ENCODE results near the gene RAPGEFL1.
"Not testable (repeated sequence)": the region's sequence is repeated elsewhere in the genome, so short reads cannot be mapped to it uniquely, and the experiment has no call there.

RAPGEFL1 gene

DNA sequence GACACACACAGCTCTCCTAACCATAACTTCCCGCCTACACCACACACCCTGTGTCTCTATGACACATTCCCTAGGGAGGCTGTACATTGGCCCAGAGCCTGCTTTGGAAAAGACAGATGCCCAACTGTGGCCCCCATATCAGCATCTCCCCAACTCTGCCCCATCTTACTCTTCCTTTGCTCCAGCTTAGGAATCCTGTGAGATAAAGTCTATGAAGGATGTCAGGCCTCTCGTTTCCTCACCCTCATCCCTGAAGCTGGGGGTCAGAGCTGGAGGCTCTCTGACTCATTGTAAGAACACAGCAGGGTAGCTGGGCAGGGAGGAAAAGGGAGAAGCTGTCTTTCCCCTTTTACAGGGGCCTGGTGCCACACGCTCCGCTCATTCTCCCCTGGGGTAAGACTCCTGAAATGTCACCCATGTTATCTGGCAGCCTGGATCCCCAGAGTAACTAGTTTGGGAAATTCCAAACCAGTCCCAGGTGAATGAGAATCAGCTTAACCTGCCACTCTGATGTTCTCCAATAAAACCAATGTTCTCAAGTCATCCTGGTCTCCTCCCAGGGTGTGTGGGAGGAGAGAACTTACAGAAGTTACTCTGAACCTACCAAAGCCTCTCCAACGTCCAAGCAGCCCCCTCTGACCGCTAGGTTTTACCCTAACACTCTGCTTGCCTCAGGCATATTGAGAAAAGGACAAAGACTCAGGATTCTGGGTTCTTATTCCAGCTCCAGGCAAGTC lies 2.8 kb downstream of the RAPGEFL1 start:
- Mint-ChIP-seq H3K4me1 (peaks cover 7% of the 10 kb centered on the region), H3K36me3 (peaks cover 6% of the 10 kb centered on the region), H3K9me3 (no peaks in the 10 kb centered on the region), H3K27me3 (no peaks in the 10 kb centered on the region), H3K4me3 (no peak overlapping the region), H3K27ac (no peak overlapping the region)
- DNase-seq (ENCODE audit: low spot score in 2 of 2) (no peak), ATAC-seq (ENCODE audit: low read depth) (no peak)

DNA sequence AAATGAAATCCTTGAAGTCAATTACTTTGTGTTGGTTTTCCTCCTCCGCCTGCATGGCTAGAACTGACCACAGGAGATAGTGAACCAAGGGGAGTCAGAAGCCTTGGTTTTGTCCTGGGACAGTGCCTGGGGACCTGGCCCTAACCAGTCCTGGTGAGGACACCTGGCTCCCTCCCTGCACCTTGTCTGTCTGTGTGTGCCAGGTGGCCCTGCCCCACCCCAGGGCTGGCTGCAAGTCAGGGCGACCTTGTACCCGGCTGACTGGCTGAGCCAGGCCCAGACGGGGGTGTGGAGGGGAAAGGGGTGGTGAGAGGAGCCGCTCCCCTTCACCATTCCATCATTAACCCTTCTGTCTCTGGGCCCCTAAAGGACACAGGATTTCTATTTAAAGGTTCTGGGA lies 3.4 kb downstream of the RAPGEFL1 start:
- Mint-ChIP-seq H3K4me3 (no peak overlapping the region), H3K27me3 (no peaks in the 10 kb centered on the region), H3K9me3 (no peaks in the 10 kb centered on the region), H3K36me3 (peaks cover 6% of the 10 kb centered on the region), H3K4me1 (peaks cover 7% of the 10 kb centered on the region), H3K27ac (no peak overlapping the region)
- no peak for DNase-seq (ENCODE audit: low spot score in 2 of 2)
- ATAC-seq (ENCODE audit: low read depth) = no peak

DNA sequence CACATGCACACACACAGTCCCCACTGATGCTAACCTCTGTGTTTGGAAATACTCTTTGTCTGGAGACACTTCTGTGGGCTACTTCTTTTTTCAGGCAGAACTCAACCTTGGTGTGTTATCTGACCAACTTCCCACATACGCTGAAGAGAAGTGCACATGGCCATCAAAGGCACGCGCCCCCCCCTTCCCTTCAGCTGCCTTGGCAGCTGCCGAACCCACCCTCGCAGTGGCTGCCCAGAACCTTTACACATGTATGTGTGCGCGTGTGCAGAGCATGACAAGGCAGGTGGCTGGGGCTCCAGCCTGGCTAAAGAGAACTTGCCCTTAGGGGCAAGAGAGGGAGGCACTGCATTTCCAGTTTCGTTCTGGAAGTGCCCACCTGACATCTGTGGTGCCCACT lies 3.9 kb downstream of the RAPGEFL1 start:
- Mint-ChIP-seq H3K27ac (no peak overlapping the region), H3K4me1 (peaks cover 7% of the 10 kb centered on the region), H3K4me3 (no peak overlapping the region), H3K36me3 (peaks cover 2% of the 10 kb centered on the region), H3K27me3 (no peaks in the 10 kb centered on the region), H3K9me3 (no peaks in the 10 kb centered on the region)
- ATAC-seq (ENCODE audit: low read depth) (no peak), DNase-seq (ENCODE audit: low spot score in 2 of 2) (no peak)

DNA sequence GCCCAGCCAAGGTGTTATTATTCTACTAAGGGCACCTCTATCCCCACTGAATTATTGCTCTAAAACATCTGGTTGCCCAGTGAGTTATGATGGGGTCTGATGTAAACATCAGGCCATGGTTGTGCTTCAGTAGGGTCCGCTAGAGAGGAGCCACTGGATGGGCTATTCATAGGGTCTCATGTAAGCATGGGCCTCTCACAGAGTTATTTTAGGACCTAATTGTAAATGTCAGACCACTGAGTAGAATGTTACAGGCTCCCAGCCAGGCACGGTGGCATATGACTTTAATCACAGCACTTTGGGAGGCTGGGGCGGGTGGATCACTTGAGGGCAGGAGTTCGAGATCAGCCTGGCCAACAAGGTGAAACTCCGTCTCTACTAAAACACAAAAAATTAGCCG lies 5.3 kb downstream of the RAPGEFL1 start:
- Mint-ChIP-seq H3K4me1 (no peaks in the 10 kb centered on the region), H3K9me3 (no peaks in the 10 kb centered on the region), H3K27me3 (no peaks in the 10 kb centered on the region), H3K4me3 (no peak overlapping the region), H3K36me3 (no peaks in the 10 kb centered on the region), H3K27ac (no peak overlapping the region)
- DNase-seq (ENCODE audit: low spot score in 2 of 2) = no peak
- ATAC-seq (ENCODE audit: low read depth) = no peak

DNA sequence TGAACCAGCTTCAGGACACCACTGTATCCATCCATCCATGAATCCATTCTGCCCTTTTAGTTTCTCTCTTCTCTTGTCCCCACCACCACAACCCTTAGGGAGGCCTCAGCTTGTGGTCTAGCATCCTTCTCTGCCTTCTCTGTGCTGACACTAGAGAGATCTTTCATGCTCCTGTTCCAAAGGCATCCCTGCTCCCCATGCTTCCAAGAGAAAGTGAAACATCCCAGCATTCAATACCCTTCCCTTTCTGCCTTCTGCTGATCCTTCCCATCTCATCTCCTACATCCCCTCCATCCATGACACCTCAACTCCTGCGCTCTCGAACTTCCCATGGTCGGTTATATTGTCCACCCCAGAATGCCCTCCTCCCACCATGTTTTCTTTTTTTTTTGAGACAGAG lies 10.0 kb downstream of the RAPGEFL1 start:
- Mint-ChIP-seq H3K9me3 (no peaks in the 10 kb centered on the region), H3K36me3 (peaks cover 1% of the 10 kb centered on the region), H3K4me3 (no peak overlapping the region), H3K4me1 (peaks cover 7% of the 10 kb centered on the region), H3K27me3 (no peaks in the 10 kb centered on the region), H3K27ac (no peak overlapping the region)
- no peak for ATAC-seq (ENCODE audit: low read depth)
- DNase-seq (ENCODE audit: low spot score in 2 of 2) = no peak

DNA sequence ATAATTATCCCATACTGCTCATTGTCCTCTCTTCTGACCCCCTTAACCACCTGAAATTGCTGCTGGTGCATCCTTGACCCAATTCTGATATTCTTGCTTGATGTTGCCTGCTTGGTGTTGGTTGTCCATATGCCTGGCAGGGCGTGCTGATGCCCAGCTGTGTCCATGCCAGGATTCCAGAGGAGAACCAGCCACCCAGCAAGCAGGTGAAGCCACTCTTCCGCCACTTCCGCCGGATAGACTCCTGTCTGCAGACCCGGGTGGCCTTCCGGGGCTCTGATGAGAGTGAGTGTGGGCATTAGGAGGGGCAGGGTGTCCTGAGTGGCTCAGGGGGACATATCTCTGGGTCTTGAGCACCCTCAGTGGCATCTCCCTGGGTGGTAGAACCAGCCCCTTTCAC lies 11.4 kb downstream of the RAPGEFL1 start:
- no peak for ATAC-seq (ENCODE audit: low read depth)
- Mint-ChIP-seq H3K27ac (no peak overlapping the region), H3K4me1 (peaks cover 7% of the 10 kb centered on the region), H3K27me3 (no peaks in the 10 kb centered on the region), H3K9me3 (no peaks in the 10 kb centered on the region), H3K4me3 (no peak overlapping the region), H3K36me3 (peaks cover 1% of the 10 kb centered on the region)
- no peak for DNase-seq (ENCODE audit: low spot score in 2 of 2)

DNA sequence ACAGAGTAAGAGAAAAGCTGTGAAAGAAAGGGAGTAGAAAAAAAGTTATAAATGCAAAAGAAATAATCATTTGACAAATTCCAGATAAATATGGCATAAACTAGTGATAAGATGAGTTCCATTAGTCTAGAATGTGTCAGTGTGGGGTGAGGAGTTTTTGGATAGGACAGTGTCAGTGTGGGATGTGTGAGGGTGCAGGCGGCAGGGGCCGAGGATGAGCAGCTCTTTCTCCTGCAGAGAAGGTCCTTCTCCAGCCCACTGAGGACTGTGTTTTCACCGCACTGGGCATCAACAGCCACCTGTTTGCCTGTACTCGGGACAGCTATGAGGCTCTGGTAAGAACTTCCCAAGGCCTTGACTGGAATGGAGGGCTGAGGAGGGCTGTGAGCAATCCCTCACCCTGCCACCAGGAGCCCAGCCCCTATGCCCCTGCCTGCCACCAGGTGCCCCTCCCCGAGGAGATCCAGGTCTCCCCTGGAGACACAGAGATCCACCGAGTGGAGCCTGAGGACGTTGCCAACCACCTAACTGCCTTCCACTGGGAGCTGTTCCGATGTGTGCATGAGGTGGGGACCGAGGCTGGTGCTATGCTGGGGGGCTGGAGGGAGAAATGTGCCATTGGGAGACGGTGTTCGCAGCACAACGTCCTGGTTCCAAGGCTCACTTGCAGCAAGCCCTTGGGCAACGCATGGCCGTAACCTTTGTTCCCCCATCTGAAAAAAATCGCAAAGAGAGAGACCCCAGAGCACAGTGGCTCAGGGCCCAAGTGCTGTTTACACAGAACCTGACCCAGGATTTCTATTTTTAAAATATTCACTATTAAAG lies 13.1 kb downstream of the RAPGEFL1 start:
- no peaks in the 10 kb centered on the region for H3K9me3 Mint-ChIP-seq
- H3K36me3 Mint-ChIP-seq = peaks cover 1% of the 10 kb centered on the region
- DNase-seq (ENCODE audit: low spot score in 2 of 2) = no peak
- peak; percentile 59 for ATAC-seq (ENCODE audit: low read depth)
- H3K4me1 Mint-ChIP-seq = peaks cover 7% of the 10 kb centered on the region
- H3K4me3 Mint-ChIP-seq = peak overlapping the region; percentile 73
- H3K27me3 Mint-ChIP-seq = peaks cover 2% of the 10 kb centered on the region
- no peak overlapping the region for H3K27ac Mint-ChIP-seq

DNA sequence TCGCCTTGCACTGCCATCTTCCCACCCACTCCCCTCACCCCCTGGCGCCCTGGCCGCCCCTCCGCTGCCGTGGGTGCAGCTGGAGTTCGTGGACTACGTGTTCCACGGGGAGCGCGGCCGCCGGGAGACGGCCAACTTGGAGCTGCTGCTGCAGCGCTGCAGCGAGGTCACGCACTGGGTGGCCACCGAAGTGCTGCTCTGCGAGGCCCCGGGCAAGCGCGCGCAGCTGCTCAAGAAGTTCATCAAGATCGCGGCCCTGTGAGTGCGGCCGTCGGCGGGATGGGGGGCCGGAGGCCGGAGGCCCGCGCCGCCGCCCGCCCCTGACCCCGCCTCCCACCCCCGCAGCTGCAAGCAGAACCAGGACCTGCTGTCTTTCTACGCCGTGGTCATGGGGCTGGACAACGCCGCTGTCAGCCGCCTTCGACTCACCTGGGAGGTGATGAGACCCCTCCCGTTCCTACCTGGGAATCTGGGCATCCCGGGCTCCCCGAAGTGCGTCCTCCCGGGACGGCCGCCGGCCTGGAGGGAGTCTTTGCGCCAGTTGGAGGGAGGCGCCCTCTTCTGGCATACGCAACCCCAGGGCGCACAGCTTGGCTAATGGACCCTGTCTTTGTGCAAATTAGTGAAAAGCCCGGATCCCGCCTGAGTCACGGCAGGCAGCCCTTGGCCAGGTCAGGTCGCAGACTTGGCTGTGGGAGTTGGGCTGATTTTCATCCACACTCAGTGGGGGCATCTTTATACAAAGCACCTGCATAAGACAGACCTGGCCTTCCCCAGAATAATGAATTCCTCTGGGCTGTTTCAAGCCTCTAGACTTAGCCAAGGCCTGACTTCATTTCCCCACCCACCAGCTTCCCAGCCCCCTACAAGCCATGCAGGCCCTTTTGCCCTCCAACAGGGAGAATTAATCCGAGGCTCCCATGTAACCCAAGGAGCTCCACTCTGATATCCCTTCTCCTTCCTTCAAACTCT lies 14.3 kb downstream of the RAPGEFL1 start:
- Mint-ChIP-seq H3K27me3 (peaks cover 2% of the 10 kb centered on the region), H3K36me3 (peaks cover 1% of the 10 kb centered on the region), H3K9me3 (no peaks in the 10 kb centered on the region), H3K4me3 (peak overlapping the region; percentile 96), H3K27ac (peak overlapping the region; percentile 48), H3K4me1 (peaks cover 7% of the 10 kb centered on the region)
- peak; percentile 68 to 75 for DNase-seq (ENCODE audit: low spot score in 2 of 2)
- ATAC-seq (ENCODE audit: low read depth) = peak; percentile 92

DNA sequence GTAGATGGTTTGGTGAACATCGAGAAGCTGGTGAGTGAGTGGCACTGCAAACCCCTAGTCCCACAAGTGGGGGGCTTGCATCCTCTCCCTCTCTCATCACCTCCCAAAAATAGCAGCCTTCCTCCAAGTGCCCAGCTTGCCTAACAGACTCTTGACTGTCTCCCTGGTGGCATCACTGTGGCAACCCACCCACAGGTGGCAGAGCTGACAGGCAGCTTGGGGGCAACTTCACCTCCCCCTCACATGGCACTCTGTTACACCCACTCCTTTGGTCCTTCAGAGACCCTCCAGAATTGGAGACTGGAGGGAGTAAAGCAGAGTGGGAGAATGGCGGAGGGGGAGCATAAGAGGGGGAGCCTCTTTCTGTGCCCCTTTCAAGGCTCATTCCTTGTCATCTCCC lies 15.7 kb downstream of the RAPGEFL1 start:
- ATAC-seq (ENCODE audit: low read depth) = no peak
- DNase-seq (ENCODE audit: low spot score in 2 of 2) = no peak
- Mint-ChIP-seq H3K27me3 (peaks cover 4% of the 10 kb centered on the region), H3K27ac (no peak overlapping the region), H3K4me1 (peaks cover 7% of the 10 kb centered on the region), H3K36me3 (peaks cover 1% of the 10 kb centered on the region), H3K4me3 (peak overlapping the region; percentile 30), H3K9me3 (no peaks in the 10 kb centered on the region)

DNA sequence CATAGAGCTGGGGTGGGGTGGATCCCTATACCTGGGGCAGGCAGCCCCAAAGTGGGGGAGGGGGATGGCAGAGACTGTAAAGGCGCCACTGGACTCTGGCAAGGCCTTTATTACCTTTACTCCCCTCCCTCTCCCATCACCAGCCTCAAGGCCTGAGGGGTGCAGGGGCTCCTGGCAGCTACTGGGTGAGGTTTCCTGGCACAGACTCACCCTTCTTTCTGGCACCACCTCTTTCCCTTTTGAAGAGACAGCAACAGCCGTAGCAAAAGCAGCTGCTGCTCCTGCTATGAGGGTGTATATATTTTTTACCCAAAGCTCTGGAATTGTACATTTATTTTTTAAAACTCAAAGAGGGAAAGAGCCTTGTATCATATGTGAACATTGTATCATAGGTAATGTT lies 17.6 kb downstream of the RAPGEFL1 start:
- Mint-ChIP-seq H3K36me3 (no peaks in the 10 kb centered on the region), H3K4me3 (no peak overlapping the region), H3K27ac (no peak overlapping the region), H3K9me3 (no peaks in the 10 kb centered on the region), H3K27me3 (peaks cover 6% of the 10 kb centered on the region), H3K4me1 (peaks cover 7% of the 10 kb centered on the region)
- DNase-seq (ENCODE audit: low spot score in 2 of 2) (no peak), ATAC-seq (ENCODE audit: low read depth) (no peak)

DNA sequence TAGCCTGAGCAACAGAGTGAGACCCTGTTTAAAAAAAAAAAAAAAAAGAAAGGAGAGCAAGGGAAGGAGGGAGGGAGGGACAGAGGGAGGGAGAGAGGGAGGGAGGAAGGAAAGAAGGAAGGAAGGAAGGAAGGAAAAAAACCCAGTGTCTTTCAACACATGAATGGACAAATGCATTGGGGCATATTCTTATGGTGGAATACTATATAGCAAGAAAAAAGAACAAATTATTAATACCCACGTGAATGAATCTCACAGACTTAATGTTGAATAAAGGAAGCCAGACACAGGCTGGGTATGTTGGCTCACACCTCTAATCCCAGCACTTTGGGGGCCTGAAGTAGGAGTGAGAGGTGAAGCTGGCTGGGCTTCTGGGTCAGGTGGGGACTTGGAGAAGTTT lies 20.3 kb downstream of the RAPGEFL1 start:
- Mint-ChIP-seq H3K9me3 (no peaks in the 10 kb centered on the region), H3K27ac (no peak overlapping the region), H3K4me1 (peaks cover 2% of the 10 kb centered on the region), H3K36me3 (no peaks in the 10 kb centered on the region), H3K27me3 (peaks cover 6% of the 10 kb centered on the region), H3K4me3 (no peak overlapping the region)
- ATAC-seq (ENCODE audit: low read depth) (no peak), DNase-seq (ENCODE audit: low spot score in 2 of 2) (no peak)

DNA sequence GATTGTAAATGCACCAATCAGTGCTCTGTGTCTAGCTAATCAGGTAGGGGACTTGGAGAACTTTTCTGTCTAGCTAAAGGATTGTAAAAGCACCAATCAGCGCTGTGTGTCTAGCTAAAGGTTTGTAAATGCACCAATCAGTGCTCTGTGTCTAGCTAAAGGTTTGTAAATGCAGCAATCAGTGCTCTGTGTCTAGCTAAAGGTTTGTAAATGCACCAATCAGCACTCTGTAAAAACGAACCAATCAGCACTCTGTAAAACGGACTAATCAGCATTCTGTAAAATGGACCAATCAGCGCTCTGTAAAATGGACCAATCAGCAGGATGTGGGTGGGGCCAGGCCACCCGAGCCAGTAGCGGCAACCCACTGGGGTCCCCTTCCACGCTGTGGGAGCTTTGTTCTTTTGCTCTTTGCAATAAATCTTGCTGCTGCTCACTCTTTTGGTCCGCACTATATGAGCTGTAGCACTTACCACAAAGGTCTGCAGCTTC lies 20.7 kb downstream of the RAPGEFL1 start:
- not testable (repeated sequence) for ATAC-seq (ENCODE audit: low read depth)

DNA sequence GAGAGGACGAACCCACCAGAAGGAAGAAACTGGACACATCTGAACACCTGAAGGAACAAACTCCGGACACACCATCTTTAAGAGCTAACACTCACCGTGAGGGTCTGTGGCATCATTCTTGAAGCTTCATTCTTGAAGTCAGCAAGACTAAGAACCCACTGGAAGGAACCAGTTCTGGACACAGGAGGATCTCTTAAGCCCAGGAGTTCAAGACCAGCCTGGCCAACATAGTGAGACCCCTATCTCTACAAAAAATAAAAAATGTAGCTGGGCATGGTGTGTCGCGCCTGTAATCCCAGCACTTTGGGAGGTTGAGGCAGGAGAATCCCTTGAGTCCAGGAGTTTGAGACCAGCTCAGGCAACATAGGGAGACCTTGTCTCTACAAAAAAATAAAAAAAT lies 21.3 kb downstream of the RAPGEFL1 start:
- DNase-seq (ENCODE audit: low spot score in 2 of 2) (no peak), ATAC-seq (ENCODE audit: low read depth) (no peak)
- H3K4me1 Mint-ChIP-seq = peaks cover 2% of the 10 kb centered on the region
- peaks cover 6% of the 10 kb centered on the region for H3K27me3 Mint-ChIP-seq
- no peaks in the 10 kb centered on the region for H3K36me3 Mint-ChIP-seq
- no peak overlapping the region for H3K27ac Mint-ChIP-seq
- H3K9me3 Mint-ChIP-seq = no peaks in the 10 kb centered on the region
- H3K4me3 Mint-ChIP-seq = no peak overlapping the region

More for the DNA sequence above, 20.7 kb downstream of the RAPGEFL1 start:
- not testable (repeated sequence) for H3K27ac Mint-ChIP-seq; H3K9me3 Mint-ChIP-seq; H3K4me3 Mint-ChIP-seq; H3K36me3 Mint-ChIP-seq; H3K4me1 Mint-ChIP-seq; H3K27me3 Mint-ChIP-seq; DNase-seq (ENCODE audit: low spot score in 2 of 2)

DNA sequence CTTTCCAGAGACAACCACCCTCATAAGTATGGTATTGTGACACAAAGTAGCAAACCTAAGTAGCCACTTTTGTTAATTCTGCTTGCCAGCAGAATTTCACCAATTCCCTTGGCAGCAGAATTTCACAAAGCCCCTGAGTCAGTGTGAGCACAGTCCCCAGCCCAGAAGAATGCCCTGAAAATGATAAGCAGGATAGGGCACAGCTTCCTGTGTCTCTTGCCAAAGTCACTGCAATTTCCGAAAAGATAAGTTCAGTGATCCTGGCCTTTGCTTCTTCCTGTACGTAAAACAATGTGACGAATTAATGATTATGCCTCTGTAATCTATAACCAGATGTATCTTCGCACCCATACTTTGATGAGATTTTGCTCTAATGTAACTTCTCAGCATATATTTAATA lies 25.9 kb downstream of the RAPGEFL1 start:
- peaks cover 2% of the 10 kb centered on the region for H3K27me3 Mint-ChIP-seq
- H3K36me3 Mint-ChIP-seq = no peaks in the 10 kb centered on the region
- no peak overlapping the region for H3K27ac Mint-ChIP-seq
- peaks cover 2% of the 10 kb centered on the region for H3K4me1 Mint-ChIP-seq
- ATAC-seq (ENCODE audit: low read depth) (no peak), DNase-seq (ENCODE audit: low spot score in 2 of 2) (no peak)
- no peak overlapping the region for H3K4me3 Mint-ChIP-seq
- no peaks in the 10 kb centered on the region for H3K9me3 Mint-ChIP-seq
